Neural cell (in vitro differentiated cells): ENCODE data around the gene UBALD1. TPM values are rescaled to one million over a fixed set of nuclear protein-coding genes. Genes with fewer than 3 reads are reported as not detected.
A peak's percentile ranks its signal among the peaks of the same experiment; 100 is the strongest.

Experiments
- H2AFZ ChIP-seq: fragments of 200-600, 300-800 bp; sonication (generic), shearing (Covaris generic); 2 replicates; pipeline ENCODE4 v1.6.0; 2014; ENCODE audit warnings: low read depth, mild to moderate bottlenecking, antibody characterized with exemption, low read length, moderate library complexity
- H3F3A ChIP-seq: fragments of 200-600 bp; shearing (Covaris generic); 2 replicates; pipeline ENCODE4 v1.6.1; 2016; ENCODE audit warnings: mild to moderate bottlenecking, moderate library complexity, mixed read lengths, antibody characterized with exemption, low read length; ENCODE audit not compliant: insufficient read depth, poor library complexity, severe bottlenecking
- H3K27ac ChIP-seq: fragments of 200-600, 300-800 bp; sonication (generic), shearing (Covaris generic); 2 replicates; pipeline ENCODE4 v1.5.1; 2014; ENCODE audit warnings: mild to moderate bottlenecking, low read length, moderate library complexity
- H3K27me3 ChIP-seq: fragments of 300-800, 200-600 bp; sonication (generic), shearing (Covaris generic); 2 replicates; pipeline ENCODE4 v1.6.0; 2014; ENCODE audit warnings: mild to moderate bottlenecking, low read depth, low read length, moderate library complexity; ENCODE audit not compliant: insufficient read depth
- H3K36me3 ChIP-seq: fragments of 300-800, 200-600 bp; sonication (generic), shearing (Covaris generic); 2 replicates; pipeline ENCODE4 v1.5.1; 2014; ENCODE audit warnings: mild to moderate bottlenecking, antibody characterized with exemption, low read length, moderate library complexity; ENCODE audit not compliant: insufficient read depth
- H3K4me2 ChIP-seq: fragments of 300-800, 200-600 bp; sonication (generic), shearing (Covaris generic); 2 replicates; pipeline ENCODE4 v1.6.0; 2014; ENCODE audit warnings: mild to moderate bottlenecking, low read length
- H3K4me3 ChIP-seq: fragments of 300-800, 200-600 bp; sonication (generic), shearing (Covaris generic); 2 replicates; pipeline ENCODE4 v1.5.1; 2014; ENCODE audit warnings: mild to moderate bottlenecking, low read length, moderate library complexity
- H3K79me2 ChIP-seq: fragments of 200-600 bp; shearing (Covaris generic); replicated peaks from 2 replicates; pipeline ENCODE4 v1.6.0; 2014; ENCODE audit warnings: mild to moderate bottlenecking, low read length, moderate library complexity; ENCODE audit not compliant: insufficient read depth
- H3K9ac ChIP-seq: fragments of 300-800, 200-600 bp; sonication (generic), shearing (Covaris generic); 2 replicates; pipeline ENCODE4 v1.6.1; 2016; ENCODE audit warnings: mild to moderate bottlenecking, low read length, mixed read lengths
- H3K9me2 ChIP-seq: fragments of 200-600 bp; shearing (Covaris generic); 2 replicates; pipeline ENCODE4 v1.6.1; 2016; ENCODE audit warnings: mild to moderate bottlenecking, low read length, mixed read lengths; ENCODE audit not compliant: insufficient read depth
- H3K9me3 ChIP-seq: fragments of 200-600, 300-800 bp; sonication (generic), shearing (Covaris generic); 2 replicates; pipeline ENCODE4 v1.6.1; 2016; ENCODE audit warnings: mild to moderate bottlenecking, mixed run types, low read length, moderate library complexity, mixed read lengths
- H4K20me1 ChIP-seq: fragments of 200-600 bp; shearing (Covaris generic); 2 replicates; pipeline ENCODE4 v1.6.1; 2016; ENCODE audit warnings: mild to moderate bottlenecking, mixed run types; ENCODE audit not compliant: insufficient read depth
- EP300 ChIP-seq: fragments of 450-650 bp; conservative IDR thresholded peaks from 2 replicates; pipeline ENCODE4 v1.6.1; 2014; ENCODE audit warnings: antibody characterized with exemption, mild to moderate bottlenecking, moderate library complexity; ENCODE audit not compliant: poor library complexity, severe bottlenecking
- EZH2 ChIP-seq: fragments of 200-600, 300-800 bp; shearing (Covaris generic), sonication (generic); IDR thresholded peaks from 2 replicates; pipeline ENCODE4 v1.6.1; 2014; ENCODE audit warnings: antibody characterized with exemption, low read length, borderline replicate concordance, mild to moderate bottlenecking; ENCODE audit not compliant: insufficient read depth, poor library complexity, severe bottlenecking
- MXI1 ChIP-seq: fragments of 450-650 bp; conservative IDR thresholded peaks from 2 replicates; pipeline ENCODE4 v1.6.1; 2014; ENCODE audit warnings: antibody characterized with exemption, mild to moderate bottlenecking; ENCODE audit not compliant: poor library complexity, severe bottlenecking
- POLR2AphosphoS5 ChIP-seq: IDR thresholded peaks from 2 replicates; pipeline ENCODE4 v1.6.1; 2012
- RAD21 ChIP-seq: fragments of 450-650 bp; conservative IDR thresholded peaks from 2 replicates; pipeline ENCODE4 v1.6.1; 2014; ENCODE audit warnings: antibody characterized with exemption, mild to moderate bottlenecking, moderate library complexity
- REST ChIP-seq: IDR thresholded peaks from 2 replicates; pipeline ENCODE4 v1.6.1; 2012; ENCODE audit warnings: borderline replicate concordance
- SMC3 ChIP-seq: fragments of 450-650 bp; conservative IDR thresholded peaks from 2 replicates; pipeline ENCODE4 v1.6.1; 2014; ENCODE audit warnings: antibody characterized with exemption, mild to moderate bottlenecking, moderate library complexity; ENCODE audit not compliant: poor library complexity
- TAF1 ChIP-seq: IDR thresholded peaks from 2 replicates; pipeline ENCODE4 v1.6.1; 2012; ENCODE audit warnings: low read depth
- polyA plus RNA-seq: library from polyadenylated mRNA; depleted of rRNA; stranded (reverse); fragments of >200 nt; gene quantifications from 2 replicates; pipeline ENCODE4 v1.2.3, GENCODE V29; 2014
- TF ChIP-seq, protein P1 (sequence below): fragments of 450-650 bp; IDR thresholded peaks from 2 replicates; pipeline ENCODE4 v1.5.1; 2014; ENCODE audit warnings: antibody characterized with exemption, mild to moderate bottlenecking, moderate library complexity; ENCODE audit not compliant: poor library complexity, severe bottlenecking

Gene UBALD1
- polyA plus RNA-seq, 1 donor from 2014 or later: 3.3 TPM

- Histone ChIP-seq H3K4me2 (peak overlapping the region; percentile 96), H3K27me3 (no peaks in the 10 kb centered on the region), H3K9me3 (no peaks in the 10 kb centered on the region), H3K9ac (peak overlapping the region; percentile 98), H3K79me2 (peaks cover 41% of the 10 kb centered on the region), H3K36me3 (no peaks in the 10 kb centered on the region), H2AFZ (peak overlapping the region; percentile 51), H3F3A (no peaks in the 10 kb centered on the region), H3K27ac (peak overlapping the region; percentile 95), H4K20me1 (no peaks in the 10 kb centered on the region), H3K9me2 (no peaks in the 10 kb centered on the region), H3K4me3 (peak overlapping the region; percentile 98)
- TF ChIP-seq, protein P1, sequence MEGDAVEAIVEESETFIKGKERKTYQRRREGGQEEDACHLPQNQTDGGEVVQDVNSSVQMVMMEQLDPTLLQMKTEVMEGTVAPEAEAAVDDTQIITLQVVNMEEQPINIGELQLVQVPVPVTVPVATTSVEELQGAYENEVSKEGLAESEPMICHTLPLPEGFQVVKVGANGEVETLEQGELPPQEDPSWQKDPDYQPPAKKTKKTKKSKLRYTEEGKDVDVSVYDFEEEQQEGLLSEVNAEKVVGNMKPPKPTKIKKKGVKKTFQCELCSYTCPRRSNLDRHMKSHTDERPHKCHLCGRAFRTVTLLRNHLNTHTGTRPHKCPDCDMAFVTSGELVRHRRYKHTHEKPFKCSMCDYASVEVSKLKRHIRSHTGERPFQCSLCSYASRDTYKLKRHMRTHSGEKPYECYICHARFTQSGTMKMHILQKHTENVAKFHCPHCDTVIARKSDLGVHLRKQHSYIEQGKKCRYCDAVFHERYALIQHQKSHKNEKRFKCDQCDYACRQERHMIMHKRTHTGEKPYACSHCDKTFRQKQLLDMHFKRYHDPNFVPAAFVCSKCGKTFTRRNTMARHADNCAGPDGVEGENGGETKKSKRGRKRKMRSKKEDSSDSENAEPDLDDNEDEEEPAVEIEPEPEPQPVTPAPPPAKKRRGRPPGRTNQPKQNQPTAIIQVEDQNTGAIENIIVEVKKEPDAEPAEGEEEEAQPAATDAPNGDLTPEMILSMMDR: no peak
- TF ChIP-seq EP300: peak; percentile 17
- TF ChIP-seq REST: no peak
- no peak for TF ChIP-seq RAD21
- TF ChIP-seq EZH2: no peak
- peak; percentile 20 for TF ChIP-seq TAF1
- TF ChIP-seq MXI1: peak; percentile 71
- peak; percentile 85 for TF ChIP-seq POLR2AphosphoS5
These were observed 10.3 kb upstream of the UBALD1 start for GRCh38 chr16:4624827-4625559.

DNA sequence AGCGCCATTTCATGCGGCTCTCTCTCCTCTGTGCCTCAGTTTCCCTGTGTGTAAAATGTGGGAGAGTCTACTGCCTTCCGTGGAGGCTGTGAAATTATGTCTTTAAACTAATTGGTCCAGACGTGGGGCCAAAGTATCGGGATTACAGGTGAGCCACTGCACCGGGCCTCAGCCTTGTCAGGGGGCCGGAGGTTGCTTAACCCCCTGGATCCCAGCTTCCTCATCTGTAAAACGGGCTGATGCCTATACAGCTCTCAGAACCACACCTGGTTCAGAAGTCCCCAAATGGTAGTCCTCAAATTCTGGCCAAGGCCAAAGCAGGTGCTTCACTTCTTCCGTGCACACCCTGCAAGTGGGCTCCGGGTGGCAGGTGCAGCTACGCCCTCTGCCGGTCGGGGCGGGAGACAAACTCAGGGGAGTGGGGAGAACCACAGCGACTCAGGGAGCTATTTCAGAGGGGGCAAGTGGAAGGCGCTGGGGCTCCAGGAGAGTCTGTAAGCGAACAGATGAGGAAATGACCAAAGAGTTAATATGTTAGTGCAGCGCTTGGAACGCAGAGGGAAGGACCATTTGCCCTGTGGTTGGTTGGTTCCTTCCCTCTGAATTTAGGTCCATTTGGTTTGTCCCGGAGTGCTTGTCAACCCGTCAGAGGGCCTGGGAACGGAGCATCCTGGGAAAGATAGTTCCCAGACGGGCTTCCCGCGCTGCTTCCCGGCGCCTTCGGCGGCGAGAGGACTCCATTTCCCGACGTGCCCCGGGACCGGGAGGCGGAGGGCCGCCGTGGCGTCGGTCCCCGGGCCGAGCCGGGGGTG lies 9.5 kb upstream of the UBALD1 start, which contains the start of gene MGRN1:
MGRN1 (plus strand) TSS at position 812 of the 812 bp plus-strand sequence. CDS start 135 bp downstream, outside the sequence.
- peak within 1 kb of the TSS; percentile 98 for H3K9ac ChIP-seq
- no peaks in the 10 kb centered on the region for H3K27me3 ChIP-seq
- H3K4me3 ChIP-seq: peak within 1 kb of the TSS; percentile 98
- H3K9me2 ChIP-seq: no peaks in the 10 kb centered on the region
- H3K9me3 ChIP-seq: no peaks in the 10 kb centered on the region
- no peaks in the 10 kb centered on the region for H3F3A ChIP-seq
- peak within 1 kb of the TSS; percentile 95 for H3K27ac ChIP-seq
- peaks cover 37% of the 10 kb centered on the region for H3K79me2 ChIP-seq
- no peaks in the 10 kb centered on the region for H3K36me3 ChIP-seq
- no peaks in the 10 kb centered on the region for H4K20me1 ChIP-seq
- TF ChIP-seq EP300 (peak; percentile 64), MXI1 (no peak), SMC3 (no peak), TAF1 (peak; percentile 8)
- TF ChIP-seq, protein P1: peak; percentile 99
- H3K4me2 ChIP-seq: peak within 1 kb of the TSS; percentile 96
- peak within 1 kb of the TSS; percentile 69 for H2AFZ ChIP-seq
